Stimulated activated CD4-positive, alpha-beta T cell treated with anti-CD3 and anti-CD28 coated beads, Interleukin-2, amount 100 ng/mL, for 4 hours (primary cell): ENCODE data around the gene SLC9A1.

ENCODE experiments used
- DNase-seq: peaks from one replicate; pipeline ENCODE4 v3.0.0-alpha.2; 2020; ENCODE audit warnings: low read depth

The SLC9A1 gene

GRCh38 chr1:27150641-27151040 lies 4.3 kb downstream of the SLC9A1 start:
- DNase-seq = no peak

- DNase-seq = no peak
Observed at GRCh38 chr1:27150183-27150582, 4.7 kb downstream of the SLC9A1 start.

- no peak for DNase-seq
Observed at GRCh38 chr1:27149762-27150113, 5.2 kb downstream of the SLC9A1 start.

GRCh38 chr1:27149084-27149761 lies 5.7 kb downstream of the SLC9A1 start:
- no peak for DNase-seq

- no peak for DNase-seq
Observed at GRCh38 chr1:27148591-27148990, 6.3 kb downstream of the SLC9A1 start.

GRCh38 chr1:27147842-27148518 lies 6.9 kb downstream of the SLC9A1 start:
- no peak for DNase-seq

GRCh38 chr1:27145934-27146354 lies 9.0 kb downstream of the SLC9A1 start:
- no peak for DNase-seq

- DNase-seq = no peak
Observed at GRCh38 chr1:27144920-27145661, 9.8 kb downstream of the SLC9A1 start.

GRCh38 chr1:27144049-27144748 lies 10.7 kb downstream of the SLC9A1 start:
- DNase-seq = no peak

GRCh38 chr1:27143401-27143800 lies 11.5 kb downstream of the SLC9A1 start:
- no peak for DNase-seq

GRCh38 chr1:27142464-27142863 lies 12.5 kb downstream of the SLC9A1 start:
- DNase-seq = no peak

GRCh38 chr1:27141266-27142003 lies 13.5 kb downstream of the SLC9A1 start:
- no peak for DNase-seq

GRCh38 chr1:27139980-27140379 lies 14.9 kb downstream of the SLC9A1 start:
- DNase-seq = no peak

- no peak for DNase-seq
Observed at GRCh38 chr1:27138927-27139326, 16.0 kb downstream of the SLC9A1 start.

GRCh38 chr1:27138368-27138767 lies 16.6 kb downstream of the SLC9A1 start:
- DNase-seq = no peak

GRCh38 chr1:27137544-27138075 lies 17.3 kb downstream of the SLC9A1 start:
- DNase-seq = no peak

GRCh38 chr1:27136998-27137542 lies 17.9 kb downstream of the SLC9A1 start:
- DNase-seq = peak; percentile 54

GRCh38 chr1:27136236-27136551 lies 18.7 kb downstream of the SLC9A1 start:
- DNase-seq = no peak

- DNase-seq = no peak
Observed at GRCh38 chr1:27135541-27136235, 19.2 kb downstream of the SLC9A1 start.

GRCh38 chr1:27133991-27134390 lies 20.9 kb downstream of the SLC9A1 start:
- no peak for DNase-seq

GRCh38 chr1:27133158-27133557 lies 21.8 kb downstream of the SLC9A1 start:
- DNase-seq = no peak
